ENCODE results near the gene DLL4. TPM values are rescaled to one million over a fixed set of nuclear protein-coding genes. Genes with fewer than 3 reads are reported as not detected.

Gene DLL4
- total RNA-seq, 2 experiments from 2014 or later, result 0.15 to 0.19 TPM

DNA sequence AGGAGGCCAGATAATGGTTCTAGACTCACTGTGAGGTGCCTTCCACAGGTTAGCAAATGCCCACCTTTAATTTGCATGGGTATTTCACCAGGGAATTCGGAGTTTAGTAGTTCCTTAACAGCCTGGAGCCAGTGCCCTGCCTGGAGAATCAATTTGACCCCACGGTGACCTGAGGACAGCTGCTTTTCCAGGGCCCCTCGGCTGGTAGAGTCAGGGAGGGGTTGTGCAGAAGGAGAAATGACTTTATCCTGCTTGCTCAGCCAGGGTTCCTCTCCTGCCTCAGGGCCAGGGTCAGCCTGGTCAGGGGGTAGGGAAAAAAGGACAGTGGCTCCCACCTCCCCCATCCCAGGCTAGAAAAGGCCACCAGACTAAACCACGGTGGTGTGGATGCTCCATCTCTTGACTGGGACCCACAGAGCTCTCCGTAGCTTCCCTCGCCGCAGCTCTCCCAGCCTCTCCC, 12.0 kb downstream of the DLL4 start:
- H3K27ac ChIP-seq (ENCODE audit: low read depth, low read length, poor library complexity, severe bottlenecking), result peak overlapping the region; percentile 18
- no peaks in the 10 kb centered on the region for H4K20me1 ChIP-seq (ENCODE audit: insufficient read depth, low read length)
- TF ChIP-seq, protein P1, sequence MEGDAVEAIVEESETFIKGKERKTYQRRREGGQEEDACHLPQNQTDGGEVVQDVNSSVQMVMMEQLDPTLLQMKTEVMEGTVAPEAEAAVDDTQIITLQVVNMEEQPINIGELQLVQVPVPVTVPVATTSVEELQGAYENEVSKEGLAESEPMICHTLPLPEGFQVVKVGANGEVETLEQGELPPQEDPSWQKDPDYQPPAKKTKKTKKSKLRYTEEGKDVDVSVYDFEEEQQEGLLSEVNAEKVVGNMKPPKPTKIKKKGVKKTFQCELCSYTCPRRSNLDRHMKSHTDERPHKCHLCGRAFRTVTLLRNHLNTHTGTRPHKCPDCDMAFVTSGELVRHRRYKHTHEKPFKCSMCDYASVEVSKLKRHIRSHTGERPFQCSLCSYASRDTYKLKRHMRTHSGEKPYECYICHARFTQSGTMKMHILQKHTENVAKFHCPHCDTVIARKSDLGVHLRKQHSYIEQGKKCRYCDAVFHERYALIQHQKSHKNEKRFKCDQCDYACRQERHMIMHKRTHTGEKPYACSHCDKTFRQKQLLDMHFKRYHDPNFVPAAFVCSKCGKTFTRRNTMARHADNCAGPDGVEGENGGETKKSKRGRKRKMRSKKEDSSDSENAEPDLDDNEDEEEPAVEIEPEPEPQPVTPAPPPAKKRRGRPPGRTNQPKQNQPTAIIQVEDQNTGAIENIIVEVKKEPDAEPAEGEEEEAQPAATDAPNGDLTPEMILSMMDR (conservative IDR thresholded peaks at IDR 0.05; ENCODE audit: low read length), result no peak
- no peak for TF ChIP-seq EZH2phosphoT487 (IDR thresholded peaks at IDR 0.05; ENCODE audit: borderline replicate concordance, low read depth, low read length)
- POLR2A ChIA-PET, result interaction anchor here (1.3 to 3.6 kb wide), 5 partner anchors 11 to 35 kb away, joined by 3 to 36 read pairs (median 8); partner anchors contain the start of genes CHAC1 and DLL4
- no peaks in the 10 kb centered on the region for H3K9me3 ChIP-seq (ENCODE audit: low read length)
- peak overlapping the region; percentile 84 for H3K4me2 ChIP-seq (ENCODE audit: low read length)
- BruUV-seq (replicated peaks), result no TSS peak
- no peaks in the 10 kb centered on the region for H3K79me2 ChIP-seq (ENCODE audit: insufficient read depth, low read depth, low read length)
- intact Hi-C loops (cut with micrococcal nuclease; ENCODE audit: unreplicated experiment), result no loop called here
- H3K4me1 ChIP-seq (ENCODE audit: insufficient read depth, low read length, poor library complexity, severe bottlenecking), result peaks cover 45% of the 10 kb centered on the region
- no peak for DNase-seq (ENCODE audit: low spot score)
- CTCF ChIA-PET (ENCODE audit: unreplicated experiment), result interaction anchor here (0.8 to 1.8 kb wide), 5 partner anchors 8 to 65 kb away, joined by 3 to 9 read pairs (median 4); no protein-coding TSS in a partner anchor
- H3K9me2 ChIP-seq (ENCODE audit: insufficient read depth, low read length), result no peaks in the 10 kb centered on the region
- H2AFZ ChIP-seq (ENCODE audit: low read length), result peak overlapping the region; percentile 84
- no peaks in the 10 kb centered on the region for H3K36me3 ChIP-seq (ENCODE audit: insufficient read depth, low read length)
- H3K4me3 ChIP-seq (ENCODE audit: low read depth, low read length, poor library complexity, severe bottlenecking), result peak overlapping the region; percentile 68

DNA sequence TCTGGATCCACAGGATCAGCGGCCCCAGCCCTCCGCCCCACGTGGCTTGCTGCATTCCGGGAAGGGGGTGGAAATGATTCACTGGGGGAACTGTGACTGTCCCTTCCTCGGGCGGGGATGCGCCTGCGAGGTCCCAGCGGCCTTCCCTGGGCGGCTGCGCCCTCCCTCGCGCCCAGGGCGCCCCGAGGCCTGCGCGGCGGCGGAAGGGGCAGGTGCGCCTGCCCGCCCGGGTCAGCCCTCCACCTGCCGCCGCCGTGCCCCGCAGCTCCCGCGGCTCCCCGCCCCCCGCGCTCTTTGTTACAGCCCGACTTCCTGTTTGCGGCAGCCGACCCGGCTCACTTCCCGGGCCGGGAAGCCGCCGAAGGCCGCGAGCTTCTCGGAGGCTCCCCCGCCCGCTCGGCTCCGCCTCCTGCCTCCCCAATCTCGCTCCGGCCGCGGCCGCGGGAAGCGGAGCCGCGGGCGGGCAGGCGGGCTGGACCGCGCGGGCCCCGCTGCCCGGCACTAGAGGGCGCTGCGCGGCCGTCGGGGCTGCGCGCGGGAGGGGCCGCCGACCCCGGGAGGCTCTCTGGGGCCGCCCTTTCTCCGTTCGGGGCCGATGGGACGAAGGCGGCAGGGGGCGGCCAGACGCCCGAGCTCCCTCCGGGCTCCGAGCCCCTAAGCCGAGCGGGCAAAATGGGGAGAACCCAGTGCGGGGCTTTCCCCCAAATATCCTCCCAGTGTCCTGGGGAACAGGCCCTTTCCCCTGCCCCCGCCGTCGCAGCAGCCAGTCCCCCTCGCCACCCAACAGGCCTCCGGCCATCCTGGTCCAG, 12.6 kb downstream of the DLL4 start:
- ChIA-PET POLR2A (interaction anchor here (0.6 to 3.6 kb wide), 6 partner anchors 10 to 352 kb away, joined by 4 to 36 read pairs (median 6); partner anchors contain the start of gene CHAC1), CTCF (ENCODE audit: unreplicated experiment) (interaction anchor here (0.6 to 1.8 kb wide), 5 partner anchors 11 to 1139 kb away, joined by 3 to 9 read pairs (median 4); no protein-coding TSS in a partner anchor)
- intact Hi-C loops (cut with micrococcal nuclease; ENCODE audit: unreplicated experiment), result no loop called here
- H2AFZ ChIP-seq (ENCODE audit: low read length), result peak overlapping the region; percentile 97
- no peaks in the 10 kb centered on the region for H3K9me3 ChIP-seq (ENCODE audit: low read length)
- peak; percentile 86 for DNase-seq (ENCODE audit: low spot score)
- peak overlapping the region; percentile 18 for H3K27ac ChIP-seq (ENCODE audit: low read depth, low read length, poor library complexity, severe bottlenecking)
- peak overlapping the region; percentile 84 for H3K4me2 ChIP-seq (ENCODE audit: low read length)
- TF ChIP-seq, protein P1 (conservative IDR thresholded peaks at IDR 0.05; ENCODE audit: low read length), result peak; percentile 61
- no peak for TF ChIP-seq EZH2phosphoT487 (IDR thresholded peaks at IDR 0.05; ENCODE audit: borderline replicate concordance, low read depth, low read length)
- H4K20me1 ChIP-seq (ENCODE audit: insufficient read depth, low read length), result no peaks in the 10 kb centered on the region
- peaks cover 47% of the 10 kb centered on the region for H3K4me1 ChIP-seq (ENCODE audit: insufficient read depth, low read length, poor library complexity, severe bottlenecking)
- H3K9me2 ChIP-seq (ENCODE audit: insufficient read depth, low read length), result no peaks in the 10 kb centered on the region
- BruUV-seq (replicated peaks), result no TSS peak
- no peaks in the 10 kb centered on the region for H3K79me2 ChIP-seq (ENCODE audit: insufficient read depth, low read depth, low read length)
- peak overlapping the region; percentile 68 for H3K4me3 ChIP-seq (ENCODE audit: low read depth, low read length, poor library complexity, severe bottlenecking)
- H3K36me3 ChIP-seq (ENCODE audit: insufficient read depth, low read length), result no peaks in the 10 kb centered on the region
